ENCODE data around the gene U2AF2.
A peak's percentile ranks its signal among the peaks of the same experiment; 100 is the strongest.

Gene U2AF2

GRCh38 chr19:55654868-55655647 is at the start of gene U2AF2:
Gene U2AF2 (plus strand): TSS chr19:55655035. CDS start chr19:55655105, 70 bp downstream.
- DNase-seq = peak; percentile 88

- DNase-seq = peak; percentile 97
These were observed 49.6 kb upstream of the U2AF2 start for GRCh38 chr19:55605207-55605636.

GRCh38 chr19:55605637-55606470 is 49.0 kb upstream of the U2AF2 start, which contains the start of gene ZNF865:
Gene ZNF865 (plus strand): TSS chr19:55605647. CDS start chr19:55613619, 7,972 bp downstream.
- DNase-seq = peak; percentile 30

GRCh38 chr19:55606471-55606787 is 48.4 kb upstream of the U2AF2 start:
- no peak for DNase-seq

GRCh38 chr19:55606817-55607216 is 48.0 kb upstream of the U2AF2 start:
- DNase-seq = no peak

- DNase-seq = no peak
These were observed 45.5 kb upstream of the U2AF2 start for GRCh38 chr19:55609326-55609725.

- no peak for DNase-seq
These were observed 43.4 kb upstream of the U2AF2 start for GRCh38 chr19:55611300-55611982.

- DNase-seq = no peak
These were observed 42.7 kb upstream of the U2AF2 start for GRCh38 chr19:55611983-55612645.

GRCh38 chr19:55613396-55613795 is 41.4 kb upstream of the U2AF2 start:
- no peak for DNase-seq

- no peak for DNase-seq
These were observed 40.7 kb upstream of the U2AF2 start for GRCh38 chr19:55613930-55614710.

GRCh38 chr19:55614711-55615542 is 39.9 kb upstream of the U2AF2 start:
- DNase-seq = no peak

GRCh38 chr19:55615543-55616394 is 39.1 kb upstream of the U2AF2 start:
- DNase-seq = no peak

GRCh38 chr19:55616395-55616875 is 38.4 kb upstream of the U2AF2 start:
- no peak for DNase-seq

- no peak for DNase-seq
These were observed 37.4 kb upstream of the U2AF2 start for GRCh38 chr19:55617426-55617825.

- DNase-seq = no peak
These were observed 36.4 kb upstream of the U2AF2 start for GRCh38 chr19:55618426-55618825.

- no peak for DNase-seq
These were observed 35.5 kb upstream of the U2AF2 start for GRCh38 chr19:55619286-55619685.

GRCh38 chr19:55620410-55621204 is 34.2 kb upstream of the U2AF2 start:
- DNase-seq = no peak

GRCh38 chr19:55621205-55621672 is 33.6 kb upstream of the U2AF2 start:
- DNase-seq = no peak

- no peak for DNase-seq
These were observed 33.1 kb upstream of the U2AF2 start for GRCh38 chr19:55621673-55622231.

Data from NCI-H774 (cell line).